Brain microvascular endothelial cell (primary cell): ENCODE results near the gene IFI27.

Experiments
- DNase-seq: peaks from one replicate; pipeline ENCODE4 v3.0.0-alpha.2; 2020
- H3K27ac ChIP-seq: fragments of 250-450 bp; sonication (Bioruptor Pico); 2 replicates; pipeline ENCODE4 v1.5.1; 2020; ENCODE audit warnings: mild to moderate bottlenecking, moderate library complexity
- H3K27me3 ChIP-seq: fragments of 250-450 bp; sonication (Bioruptor Pico); replicated peaks from 2 replicates; pipeline ENCODE4 v1.5.1; 2020; ENCODE audit warnings: mild to moderate bottlenecking
- H3K36me3 ChIP-seq: fragments of 250-450 bp; sonication (Bioruptor Pico); replicated peaks from 2 replicates; pipeline ENCODE4 v1.5.1; 2020; ENCODE audit warnings: mild to moderate bottlenecking
- H3K4me3 ChIP-seq: 2 replicates; pipeline ENCODE4 v1.5.1; 2011; ENCODE audit warnings: low read depth, mild to moderate bottlenecking, control low read depth, low read length, moderate library complexity
- in situ Hi-C: cut with HindIII; loops from 2 replicates; pipeline ENCODE4 v1.10.0; 2017; ENCODE audit warnings: low sequenced_read_pairs, low pct_ligation_motif_present
- TF ChIP-seq, protein P1 (sequence below): IDR thresholded peaks from 2 replicates; pipeline ENCODE4 v1.5.1; 2011; ENCODE audit warnings: low read depth, mild to moderate bottlenecking, moderate library complexity, low read length, control low read depth, inconsistent platforms; ENCODE audit errors: missing control alignments

IFI27 gene

DNA sequence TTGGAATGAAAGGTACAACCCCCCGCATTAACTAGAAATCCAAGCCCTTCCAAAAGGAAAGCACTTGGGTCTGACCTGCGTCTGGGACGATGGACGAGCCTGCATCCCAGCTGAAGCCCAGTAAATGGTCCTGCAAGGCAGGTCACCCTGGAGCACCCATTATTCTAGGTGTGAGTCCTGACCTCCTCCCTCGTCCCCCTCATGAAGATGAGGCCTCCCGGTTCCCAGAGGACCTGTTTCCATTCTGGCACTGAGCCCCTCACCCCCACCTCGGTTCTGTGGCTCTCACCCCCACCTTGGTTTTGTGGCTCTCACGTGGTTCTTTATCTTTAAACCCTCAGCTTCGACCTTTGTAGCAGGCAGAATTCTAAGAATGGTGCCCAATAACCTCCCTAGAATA, 7.3 kb downstream of the IFI27 start:
- TF ChIP-seq, protein P1, sequence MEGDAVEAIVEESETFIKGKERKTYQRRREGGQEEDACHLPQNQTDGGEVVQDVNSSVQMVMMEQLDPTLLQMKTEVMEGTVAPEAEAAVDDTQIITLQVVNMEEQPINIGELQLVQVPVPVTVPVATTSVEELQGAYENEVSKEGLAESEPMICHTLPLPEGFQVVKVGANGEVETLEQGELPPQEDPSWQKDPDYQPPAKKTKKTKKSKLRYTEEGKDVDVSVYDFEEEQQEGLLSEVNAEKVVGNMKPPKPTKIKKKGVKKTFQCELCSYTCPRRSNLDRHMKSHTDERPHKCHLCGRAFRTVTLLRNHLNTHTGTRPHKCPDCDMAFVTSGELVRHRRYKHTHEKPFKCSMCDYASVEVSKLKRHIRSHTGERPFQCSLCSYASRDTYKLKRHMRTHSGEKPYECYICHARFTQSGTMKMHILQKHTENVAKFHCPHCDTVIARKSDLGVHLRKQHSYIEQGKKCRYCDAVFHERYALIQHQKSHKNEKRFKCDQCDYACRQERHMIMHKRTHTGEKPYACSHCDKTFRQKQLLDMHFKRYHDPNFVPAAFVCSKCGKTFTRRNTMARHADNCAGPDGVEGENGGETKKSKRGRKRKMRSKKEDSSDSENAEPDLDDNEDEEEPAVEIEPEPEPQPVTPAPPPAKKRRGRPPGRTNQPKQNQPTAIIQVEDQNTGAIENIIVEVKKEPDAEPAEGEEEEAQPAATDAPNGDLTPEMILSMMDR, result no peak
- H3K36me3 ChIP-seq, result no peaks in the 10 kb centered on the region
- in situ Hi-C loops, result no loop called here
- H3K4me3 ChIP-seq, result no peak overlapping the region
- H3K27me3 ChIP-seq, result peaks cover 2% of the 10 kb centered on the region
- DNase-seq, result no peak
- no peak overlapping the region for H3K27ac ChIP-seq

DNA sequence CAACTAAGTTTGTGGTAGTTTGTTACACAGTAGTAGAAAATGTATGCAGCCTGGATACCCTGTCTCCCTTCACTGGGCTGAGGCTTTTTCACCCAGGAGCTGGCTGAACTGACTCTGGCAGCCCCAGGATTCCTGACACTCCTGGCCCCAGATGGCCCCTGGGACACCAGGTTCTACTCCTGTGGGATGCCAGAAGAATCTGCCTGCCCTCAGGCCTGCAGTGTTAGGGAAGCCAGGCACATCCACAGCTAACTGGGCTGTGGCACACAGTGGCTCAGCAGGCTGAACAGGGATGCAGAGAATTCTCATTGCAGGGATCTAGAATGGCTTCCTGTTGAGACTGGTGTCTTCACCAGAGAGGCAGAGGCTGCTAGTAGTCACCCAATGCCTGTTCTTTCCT, 8.5 kb downstream of the IFI27 start:
- in situ Hi-C loops, result no loop called here
- no peak overlapping the region for H3K4me3 ChIP-seq
- no peak for DNase-seq
- no peak overlapping the region for H3K27ac ChIP-seq
- H3K27me3 ChIP-seq, result peaks cover 2% of the 10 kb centered on the region
- TF ChIP-seq, protein P1, result no peak
- H3K36me3 ChIP-seq, result no peaks in the 10 kb centered on the region

DNA sequence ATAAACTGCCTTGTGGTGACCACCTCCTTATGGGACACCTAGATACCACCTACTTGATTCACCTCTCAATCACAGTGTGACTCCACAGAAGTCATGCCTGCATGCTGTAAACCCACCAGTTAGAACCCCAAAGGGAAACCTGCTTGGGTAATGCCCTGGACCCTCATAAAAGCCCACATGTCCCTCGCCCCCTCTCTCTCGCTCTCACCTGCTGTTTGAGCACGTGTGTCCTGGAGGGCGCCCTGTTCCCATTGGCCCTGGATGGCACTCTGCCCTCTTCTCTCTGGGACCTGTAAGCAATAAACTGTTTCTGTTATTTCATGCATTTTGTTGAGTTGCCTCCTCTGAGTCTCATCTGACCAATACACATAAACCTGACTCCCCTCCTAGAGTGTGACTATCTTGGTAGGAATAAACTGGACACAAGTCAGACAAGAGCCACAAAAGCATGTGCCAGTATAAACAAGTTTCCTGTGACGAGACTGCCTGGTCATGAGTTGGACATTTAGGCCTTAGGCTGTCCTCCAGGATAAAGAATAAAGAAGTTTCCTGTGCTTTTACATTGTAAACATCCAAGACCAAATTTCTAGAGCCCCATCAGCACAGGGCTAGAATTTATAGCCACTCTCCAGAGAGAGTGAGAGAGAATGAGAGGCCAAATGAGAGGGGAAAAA, 10.3 kb downstream of the IFI27 start:
- no peak overlapping the region for H3K27ac ChIP-seq
- TF ChIP-seq, protein P1, result no peak
- H3K27me3 ChIP-seq, result peaks cover 2% of the 10 kb centered on the region
- in situ Hi-C loops, result no loop called here
- no peaks in the 10 kb centered on the region for H3K36me3 ChIP-seq
- no peak overlapping the region for H3K4me3 ChIP-seq
- DNase-seq, result peak; percentile 64

DNA sequence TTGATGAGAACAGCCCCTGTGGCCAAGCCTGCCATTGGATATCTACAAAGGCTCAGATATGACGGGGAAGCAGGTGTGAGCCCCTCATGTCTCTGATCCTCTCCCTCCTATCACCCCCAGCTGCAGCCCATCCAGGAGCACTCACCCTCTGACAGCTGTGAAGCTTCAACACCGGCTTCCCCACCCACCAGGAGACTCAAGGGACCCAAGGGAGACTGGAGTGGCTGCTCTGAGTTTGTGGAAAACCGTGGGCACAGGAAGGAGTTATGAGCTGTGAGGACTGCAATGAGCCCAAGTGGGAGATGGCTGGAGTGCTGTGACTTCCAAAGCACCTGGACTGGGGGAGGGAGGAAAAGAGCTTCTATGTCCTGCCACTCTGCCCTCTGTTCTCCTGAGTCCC, 10.9 kb downstream of the IFI27 start:
- in situ Hi-C loops, result no loop called here
- no peak for DNase-seq
- no peaks in the 10 kb centered on the region for H3K36me3 ChIP-seq
- H3K4me3 ChIP-seq, result no peak overlapping the region
- H3K27me3 ChIP-seq, result peaks cover 2% of the 10 kb centered on the region
- TF ChIP-seq, protein P1, result no peak
- no peak overlapping the region for H3K27ac ChIP-seq

DNA sequence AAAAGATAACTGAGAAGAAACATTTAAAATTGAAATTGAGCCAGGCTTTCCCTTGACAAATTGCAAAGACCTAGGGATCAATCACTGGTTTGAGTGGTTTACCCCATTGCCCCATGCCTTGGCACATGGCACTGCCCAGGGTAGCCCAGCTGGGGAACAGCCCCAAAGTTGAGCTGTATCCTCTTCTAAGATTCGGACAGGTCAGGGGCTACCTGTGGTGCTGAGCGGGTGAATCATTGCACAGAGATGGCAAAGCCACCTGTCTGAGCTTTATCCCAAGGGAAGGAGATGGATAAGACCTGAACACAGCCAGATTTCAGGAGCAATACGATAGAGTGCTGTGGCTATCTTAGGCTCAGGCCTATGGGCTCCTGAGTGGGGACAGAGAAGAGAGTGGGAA, 11.9 kb downstream of the IFI27 start:
- DNase-seq, result no peak
- TF ChIP-seq, protein P1, result no peak
- Histone ChIP-seq H3K36me3 (no peaks in the 10 kb centered on the region), H3K4me3 (no peak overlapping the region), H3K27ac (no peak overlapping the region), H3K27me3 (no peaks in the 10 kb centered on the region)
- in situ Hi-C loops, result no loop called here

DNA sequence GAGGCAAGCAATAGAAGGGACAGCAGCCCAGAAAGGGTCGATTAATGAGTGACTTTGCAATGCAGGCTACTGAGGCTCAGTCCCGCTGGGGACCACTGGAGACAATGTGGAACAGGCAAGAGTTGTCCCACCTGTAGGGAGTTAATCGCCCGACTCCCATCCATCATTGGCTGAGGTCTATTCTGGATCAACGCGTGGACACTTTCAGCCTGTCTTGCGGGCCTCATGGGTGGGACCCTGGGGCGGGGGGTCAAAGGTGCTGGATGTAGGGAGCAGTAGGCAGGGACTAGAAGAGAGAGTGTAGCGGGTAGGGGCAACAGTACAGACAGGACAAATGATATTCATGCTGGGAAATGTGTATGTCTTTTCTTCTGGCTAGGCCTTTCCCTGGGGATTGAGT, 12.8 kb downstream of the IFI27 start:
- Histone ChIP-seq H3K27me3 (no peaks in the 10 kb centered on the region), H3K4me3 (no peak overlapping the region), H3K36me3 (no peaks in the 10 kb centered on the region), H3K27ac (no peak overlapping the region)
- no peak for DNase-seq
- in situ Hi-C loops, result no loop called here
- TF ChIP-seq, protein P1, result no peak
